ENCODE measurements around the gene AKNAD1.

GRCh38 chr1:108854221-108855019, 2.5 kb downstream of the AKNAD1 start:
- TF ChIP-seq CTCF (IDR thresholded peaks at IDR 0.05) (no peak), EP300 (IDR thresholded peaks at IDR 0.05; ENCODE audit: borderline replicate concordance in 1 of 2, low read depth in 1 of 2, low read length in 1 of 2) (no peak), EZH2phosphoT487 (IDR thresholded peaks at IDR 0.05; ENCODE audit: borderline replicate concordance, low read depth) (no peak), SIN3A (IDR thresholded peaks at IDR 0.05; ENCODE audit: borderline replicate concordance, low read depth, low read length) (no peak), GABPA (IDR thresholded peaks at IDR 0.05; ENCODE audit: low read depth) (no peak), RCOR1 (IDR thresholded peaks at IDR 0.05; ENCODE audit: low read length) (no peak), PBX3 (IDR thresholded peaks at IDR 0.05) (no peak)
- TF ChIP-seq, protein P1, sequence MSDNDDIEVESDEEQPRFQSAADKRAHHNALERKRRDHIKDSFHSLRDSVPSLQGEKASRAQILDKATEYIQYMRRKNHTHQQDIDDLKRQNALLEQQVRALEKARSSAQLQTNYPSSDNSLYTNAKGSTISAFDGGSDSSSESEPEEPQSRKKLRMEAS (IDR thresholded peaks at IDR 0.05; ENCODE audit: low read depth) = no peak
